ENCODE results near the gene SIRT3. TPM values are rescaled to one million over a fixed set of nuclear protein-coding genes. Genes with fewer than 3 reads are reported as not detected.

The SIRT3 gene
- total and polyA plus RNA-seq, 2 of the 4 experiments (the other 2 are of a cell fraction) = 5.4 to 18.6 TPM

- in situ Hi-C loops (cut with MboI; ENCODE audit: low sequenced_read_pairs) = no loop called here
- Histone ChIP-seq H4K91ac (ENCODE audit: insufficient read depth, low read depth, low read length) (no peak overlapping the region), H2BK120ac (ENCODE audit: low read depth, low read length) (no peak overlapping the region), H3K23ac (ENCODE audit: low read depth, low read length) (no peak overlapping the region), H2BK5ac (ENCODE audit: low read depth, low read length, poor library complexity, severe bottlenecking) (peak overlapping the region; percentile 76), H4K8ac (ENCODE audit: low read depth in 2 of 2, low read length in 2 of 2) (peak overlapping the region in 1 of 2 experiments; percentile 85; a peak in 1 of 4 replicates), H2BK20ac (ENCODE audit: low read depth, low read length) (no peak overlapping the region), H4K20me1 (ENCODE audit: insufficient read depth, low read length) (peaks cover 67% of the 10 kb centered on the region), H3K14ac (replicated peaks; ENCODE audit: low read depth, low read length) (no peak overlapping the region; the same call in 1 of the 2 replicates), H3K9me3 (ENCODE audit: control insufficient read depth, insufficient read depth, low read length) (no peaks in the 10 kb centered on the region), H2AK9ac (replicated peaks; ENCODE audit: low read depth, low read length, poor library complexity) (peak overlapping the region; percentile 66), H3K4me2 (ENCODE audit: low read depth, low read length) (no peak overlapping the region), H3K9ac (ENCODE audit: low read depth, low read length) (no peak overlapping the region), H4K5ac (ENCODE audit: low read depth, low read length) (no peak overlapping the region), H3K4me3 (ENCODE audit: insufficient read depth, low read depth, low read length) (no peak overlapping the region), H3K79me1 (ENCODE audit: low read depth in 1 of 2, low read length in 2 of 2) (peaks cover 32 to 73% of the 10 kb centered on the region in 2 experiments), H3K27me3 (ENCODE audit: control insufficient read depth, insufficient read depth, low read length) (no peaks in the 10 kb centered on the region), H2AK5ac (ENCODE audit: low read depth, low read length) (peak overlapping the region; percentile 87), H2AFZ (replicated peaks; ENCODE audit: low read length, poor library complexity) (no peak overlapping the region), H3K9me1 (ENCODE audit: insufficient read depth, low read length) (peaks cover 16% of the 10 kb centered on the region), H3K18ac (ENCODE audit: low read depth, low read length) (no peak overlapping the region), H2BK15ac (ENCODE audit: low read depth, low read length) (no peak overlapping the region), H3K56ac (ENCODE audit: extremely low read depth, insufficient read depth, low read length) (no peak overlapping the region), H3K4ac (ENCODE audit: low read depth, low read length) (peak overlapping the region; percentile 93; the same call in 1 of the 2 replicates), H3K4me1 (ENCODE audit: control insufficient read depth, insufficient read depth, low read length) (peaks cover 21% of the 10 kb centered on the region), H3K36me3 (ENCODE audit: control insufficient read depth, insufficient read depth, low read length) (peaks cover 63% of the 10 kb centered on the region), H3K27ac (ENCODE audit: insufficient read depth, low read length) (peak overlapping the region; percentile 1; the same call in 1 of the 2 replicates)
- dilution Hi-C loops (cut with HindIII; ENCODE audit: low sequenced_read_pairs, unreplicated experiment) = no loop called here
- WGBS, 2 experiments (ENCODE audit: extremely low coverage in 2 of 2, insufficient read length in 1 of 2) = no CpG with 5 or more reads among the region's 5 CpGs
- no peak for ATAC-seq (ENCODE audit: low read depth)
- DNase-seq = no peak
- TF ChIP-seq BHLHE40 (IDR thresholded peaks at IDR 0.05; ENCODE audit: low read depth, low read length) (no peak), SMC3 (IDR thresholded peaks at IDR 0.05; ENCODE audit: low read depth, low read length) (no peak)
- no TSS peak for BruUV-seq (replicated peaks)
- ChIA-PET CTCF (no interaction called here), POLR2A (ENCODE audit: unreplicated experiment) (no interaction called here)
- intact Hi-C loops (cut with micrococcal nuclease) = no loop called here
Observed at GRCh38 chr11:211295-211694, 24.8 kb downstream of the SIRT3 start.

Data from IMR-90 (cell line).